ENCODE measurements around the gene CACFD1. TPM values are rescaled to one million over a fixed set of nuclear protein-coding genes. Genes with fewer than 3 reads are reported as not detected.
A peak's percentile ranks its signal among the peaks of the same experiment; 100 is the strongest.

CACFD1 gene
- total and polyA plus RNA-seq, 11 donors, result 8.0 to 21.9 (median 11.6) TPM

DNA sequence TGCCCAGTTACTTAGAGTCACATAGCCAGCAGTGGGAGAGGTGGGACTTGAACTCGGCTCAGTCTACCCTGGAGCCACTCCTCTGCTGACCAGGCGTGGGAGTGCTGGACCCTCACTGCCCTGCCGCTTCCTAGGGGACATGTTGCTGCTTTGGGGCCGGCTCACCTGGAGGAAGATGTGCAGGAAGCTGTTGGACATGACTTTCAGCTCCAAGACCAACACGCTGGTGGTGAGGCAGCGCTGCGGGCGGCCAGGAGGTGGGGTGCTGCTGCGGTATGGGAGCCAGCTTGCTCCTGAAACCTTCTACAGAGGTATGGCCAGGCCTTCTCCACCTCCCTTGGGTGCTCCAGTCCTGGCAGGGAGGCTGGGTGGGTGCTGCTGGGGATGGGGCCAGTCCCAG is 3.4 kb upstream of the CACFD1 start:
- intact Hi-C loops (cut with DNase I), result no loop called here
- H3K4me1 ChIP-seq, result peaks cover 0 to 21% (median 13%) of the 10 kb centered on the region in 12 donors
- ATAC-seq (no peak), DNase-seq (no peak)
- no peaks in the 10 kb centered on the region for H3K9me3 ChIP-seq
- H3K27ac ChIP-seq, result no peak overlapping the region
- H3K27me3 ChIP-seq, result no peaks in the 10 kb centered on the region
- WGBS, 4 donors, result 93 to 96% (median 94%) methylated on average over 4 to 9 of the region's 9 CpGs
- H3K36me3 ChIP-seq, result no peaks in the 10 kb centered on the region
- no peak overlapping the region for H3K4me3 ChIP-seq
- no peak for TF ChIP-seq POLR2A (IDR thresholded peaks at IDR 0.05)
- TF ChIP-seq, protein P1, sequence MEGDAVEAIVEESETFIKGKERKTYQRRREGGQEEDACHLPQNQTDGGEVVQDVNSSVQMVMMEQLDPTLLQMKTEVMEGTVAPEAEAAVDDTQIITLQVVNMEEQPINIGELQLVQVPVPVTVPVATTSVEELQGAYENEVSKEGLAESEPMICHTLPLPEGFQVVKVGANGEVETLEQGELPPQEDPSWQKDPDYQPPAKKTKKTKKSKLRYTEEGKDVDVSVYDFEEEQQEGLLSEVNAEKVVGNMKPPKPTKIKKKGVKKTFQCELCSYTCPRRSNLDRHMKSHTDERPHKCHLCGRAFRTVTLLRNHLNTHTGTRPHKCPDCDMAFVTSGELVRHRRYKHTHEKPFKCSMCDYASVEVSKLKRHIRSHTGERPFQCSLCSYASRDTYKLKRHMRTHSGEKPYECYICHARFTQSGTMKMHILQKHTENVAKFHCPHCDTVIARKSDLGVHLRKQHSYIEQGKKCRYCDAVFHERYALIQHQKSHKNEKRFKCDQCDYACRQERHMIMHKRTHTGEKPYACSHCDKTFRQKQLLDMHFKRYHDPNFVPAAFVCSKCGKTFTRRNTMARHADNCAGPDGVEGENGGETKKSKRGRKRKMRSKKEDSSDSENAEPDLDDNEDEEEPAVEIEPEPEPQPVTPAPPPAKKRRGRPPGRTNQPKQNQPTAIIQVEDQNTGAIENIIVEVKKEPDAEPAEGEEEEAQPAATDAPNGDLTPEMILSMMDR (IDR thresholded peaks at IDR 0.05), result no peak

DNA sequence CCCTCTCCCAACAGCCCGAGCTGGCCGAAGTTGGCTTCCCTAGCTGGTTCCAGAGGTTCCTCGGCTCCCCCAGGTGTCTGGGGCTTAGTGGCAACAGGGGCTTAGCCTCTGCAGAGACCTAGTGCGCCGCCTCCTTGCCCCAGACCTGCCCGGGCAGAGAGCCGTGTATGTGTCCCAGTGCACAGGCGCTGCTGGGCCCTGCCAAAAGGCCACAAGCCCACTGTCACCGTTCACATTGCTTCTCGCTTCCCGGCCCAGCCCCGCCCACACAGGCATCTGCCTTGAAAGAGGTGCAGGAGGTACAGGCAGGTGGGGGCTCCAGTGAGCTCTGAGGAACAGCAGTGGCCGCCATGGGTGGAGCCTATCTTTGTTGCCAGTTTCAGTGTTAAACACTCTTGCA is 2.5 kb upstream of the CACFD1 start:
- no peak for DNase-seq
- 89 to 91% (median 90%) methylated on average over 10 to 13 of the region's 13 CpGs for WGBS, 4 donors
- Histone ChIP-seq H3K4me1 (peaks cover 0 to 21% (median 13%) of the 10 kb centered on the region in 12 donors), H3K27me3 (no peaks in the 10 kb centered on the region), H3K4me3 (no peak overlapping the region), H3K36me3 (no peaks in the 10 kb centered on the region), H3K27ac (no peak overlapping the region), H3K9me3 (no peaks in the 10 kb centered on the region)
- intact Hi-C loops (cut with DNase I), result no loop called here
- TF ChIP-seq, protein P1 (IDR thresholded peaks at IDR 0.05), result no peak
- TF ChIP-seq POLR2A (IDR thresholded peaks at IDR 0.05), result no peak
- ATAC-seq, result no peak

DNA sequence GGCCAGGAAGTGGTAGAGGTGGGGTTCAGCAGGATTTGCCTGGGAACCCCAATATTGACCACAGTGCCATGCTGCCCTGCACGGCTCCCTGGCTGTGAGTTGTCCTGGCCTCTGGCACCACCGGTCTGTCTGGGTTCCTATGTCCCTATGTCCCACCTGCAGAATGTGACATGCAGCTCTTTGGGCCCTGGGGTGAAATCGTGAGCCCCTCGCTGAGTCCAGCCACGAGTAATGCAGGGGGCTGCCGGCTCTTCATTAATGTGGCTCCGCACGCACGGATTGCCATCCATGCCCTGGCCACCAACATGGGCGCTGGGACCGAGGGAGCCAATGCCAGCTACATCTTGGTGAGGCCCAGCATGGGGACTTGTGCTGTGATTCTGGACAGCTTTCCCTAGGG is 2.0 kb upstream of the CACFD1 start:
- intact Hi-C loops (cut with DNase I), result loop anchor here in 2 of 10 donors (2.0 kb wide), 2 partner anchors 21 to 81 kb away; partner anchors contain the start of genes SLC2A6 (in 1 of the 2), STKLD1 (in 1 of the 2) and SURF4 (in 1 of the 2)
- Histone ChIP-seq H3K4me1 (peaks cover 0 to 21% (median 13%) of the 10 kb centered on the region in 12 donors), H3K36me3 (no peaks in the 10 kb centered on the region), H3K9me3 (no peaks in the 10 kb centered on the region), H3K27ac (no peak overlapping the region), H3K27me3 (no peaks in the 10 kb centered on the region), H3K4me3 (no peak overlapping the region)
- DNase-seq (no peak), ATAC-seq (no peak)
- 95 to 99% (median 98%) methylated on average over 9 to 11 of the region's 11 CpGs for WGBS, 4 donors
- no peak for TF ChIP-seq POLR2A (IDR thresholded peaks at IDR 0.05)

DNA sequence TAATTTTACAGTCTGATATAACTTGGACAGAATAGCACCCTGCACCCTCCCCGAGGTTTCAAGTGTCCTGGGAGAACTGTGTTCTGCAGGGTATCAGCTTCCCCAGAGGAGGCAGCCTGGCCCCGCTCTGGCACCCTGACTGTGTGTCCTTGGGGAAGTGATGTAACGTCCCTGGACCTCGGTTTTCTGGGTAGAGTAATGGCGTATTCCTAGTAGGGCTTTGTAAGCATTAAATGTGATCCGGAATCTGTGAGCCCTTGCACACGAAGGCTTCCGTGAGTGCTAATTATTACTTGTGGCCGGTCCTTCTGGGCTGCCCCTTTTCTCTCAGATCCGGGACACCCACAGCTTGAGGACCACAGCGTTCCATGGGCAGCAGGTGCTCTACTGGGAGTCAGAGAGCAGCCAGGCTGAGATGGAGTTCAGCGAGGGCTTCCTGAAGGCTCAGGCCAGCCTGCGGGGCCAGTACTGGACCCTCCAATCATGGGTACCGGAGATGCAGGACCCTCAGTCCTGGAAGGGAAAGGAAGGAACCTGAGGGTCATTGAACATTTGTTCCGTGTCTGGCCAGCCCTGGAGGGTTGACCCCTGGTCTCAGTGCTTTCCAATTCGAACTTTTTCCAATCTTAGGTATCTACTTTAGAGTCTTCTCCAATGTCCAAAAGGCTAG is 1.0 kb upstream of the CACFD1 start:
- intact Hi-C loops (cut with DNase I), result loop anchor here in 2 of 10 donors (2.0 kb wide), 2 partner anchors 20 to 82 kb away; partner anchors contain the start of genes SLC2A6 (in 1 of the 2), STKLD1 (in 1 of the 2) and SURF4 (in 1 of the 2)
- H3K4me1 ChIP-seq, result peaks cover 0 to 21% (median 13%) of the 10 kb centered on the region in 12 donors
- 70 to 74% (median 71%) methylated on average over 13 to 16 of the region's 16 CpGs for WGBS, 4 donors
- H3K27me3 ChIP-seq, result no peaks in the 10 kb centered on the region
- peaks cover 0 to 6% (median 0%) of the 10 kb centered on the region in 9 donors for H3K36me3 ChIP-seq
- peak overlapping the region in 7 of 12 donors; percentile 85 to 94 (median 93) for H3K27ac ChIP-seq
- ATAC-seq (no peak), DNase-seq (peak in 1 of 5 donors; percentile 51)
- peak overlapping the region in 11 of 12 donors; percentile 66 to 97 (median 84) for H3K4me3 ChIP-seq
- no peaks in the 10 kb centered on the region for H3K9me3 ChIP-seq
- TF ChIP-seq, protein P1 (IDR thresholded peaks at IDR 0.05), result no peak
- TF ChIP-seq POLR2A (IDR thresholded peaks at IDR 0.05), result no peak

All from heart left ventricle (tissue), 16 donors.